ENCODE measurements around the gene POPDC2. TPM values are rescaled to one million over a fixed set of nuclear protein-coding genes. Genes with fewer than 3 reads are reported as not detected.

POPDC2 gene
- total RNA-seq, 1 experiment from 2014 or later, result not detected

DNA sequence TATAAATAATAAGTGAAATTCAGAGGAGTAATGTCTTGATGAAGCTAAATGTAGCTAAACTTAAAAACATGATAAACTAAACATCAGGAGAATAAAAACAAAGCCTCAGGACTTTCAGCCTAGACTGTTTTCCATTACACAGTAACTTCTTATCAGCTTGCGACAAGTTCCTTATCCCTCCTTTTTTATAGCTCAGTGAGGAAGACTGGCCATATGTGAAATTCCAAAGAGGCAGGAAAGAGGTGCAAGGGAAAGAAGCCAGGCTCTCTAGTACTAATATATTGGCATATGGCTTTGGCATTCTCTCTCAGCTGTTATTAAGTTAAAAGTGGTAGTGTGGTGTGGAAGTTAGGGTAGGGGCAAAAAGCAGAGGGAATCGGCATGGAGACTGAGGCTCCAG lies 12.4 kb upstream of the POPDC2 start:
- DNase-seq (ENCODE audit: low read depth), result no peak

DNA sequence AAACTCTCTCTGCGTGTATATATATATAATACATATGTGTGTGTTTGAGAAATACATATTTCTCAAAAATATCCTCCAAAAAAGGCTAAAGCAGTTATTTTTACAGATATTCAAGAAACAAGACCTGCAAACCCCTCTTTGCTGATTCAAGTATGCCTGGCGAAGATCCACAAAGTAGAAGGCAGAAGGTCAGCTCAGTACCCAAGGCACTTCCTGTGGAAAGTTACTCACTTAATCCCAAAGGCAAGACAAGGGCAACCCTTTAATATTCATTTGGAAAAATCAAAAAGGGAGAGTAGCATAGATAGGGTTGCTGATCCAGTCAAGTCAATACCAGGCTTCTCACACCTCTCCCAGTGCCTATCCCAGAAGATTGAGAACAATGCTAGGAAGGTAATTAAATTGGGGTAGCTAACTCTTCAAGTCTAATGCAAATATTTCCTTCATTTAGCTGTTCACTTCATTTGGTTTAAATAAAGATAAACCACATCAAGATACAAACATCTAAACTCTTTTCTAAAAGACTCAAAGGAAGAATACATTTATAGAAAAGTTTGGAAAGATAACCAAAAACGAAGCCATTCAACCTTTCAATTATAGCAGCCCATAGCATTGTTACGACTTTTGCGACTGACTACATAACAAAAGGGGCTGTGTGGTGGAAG lies 9.6 kb upstream of the POPDC2 start:
- peak; percentile 47 for DNase-seq (ENCODE audit: low read depth)

DNA sequence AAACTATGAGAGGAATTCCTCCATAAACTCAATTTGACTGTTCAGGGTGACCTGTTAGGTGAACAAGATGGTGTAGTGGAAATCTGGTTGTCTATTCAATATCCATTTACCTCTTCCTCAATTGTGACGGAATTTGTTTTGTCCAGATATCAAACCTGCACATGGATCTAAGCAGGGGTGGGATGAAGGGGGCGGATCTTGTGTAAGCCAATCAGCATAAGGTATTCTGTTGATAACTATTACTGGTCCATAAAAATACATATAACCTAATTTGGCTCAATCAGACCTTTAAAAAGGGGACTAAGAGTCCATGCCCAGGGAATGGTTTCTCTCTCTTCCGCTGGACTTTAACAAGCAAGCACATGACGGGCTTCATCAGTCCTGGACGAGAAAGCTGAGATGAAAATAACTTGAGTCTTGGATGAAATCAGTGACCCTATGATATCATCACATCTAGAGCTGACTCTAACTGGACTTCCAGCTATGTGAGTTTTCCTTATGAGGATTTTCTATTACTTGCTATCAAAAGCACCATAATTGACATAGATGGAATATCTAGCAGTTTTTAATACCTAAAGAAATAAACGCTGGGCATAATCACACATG lies 5.7 kb upstream of the POPDC2 start:
- DNase-seq (ENCODE audit: low read depth), result no peak

DNA sequence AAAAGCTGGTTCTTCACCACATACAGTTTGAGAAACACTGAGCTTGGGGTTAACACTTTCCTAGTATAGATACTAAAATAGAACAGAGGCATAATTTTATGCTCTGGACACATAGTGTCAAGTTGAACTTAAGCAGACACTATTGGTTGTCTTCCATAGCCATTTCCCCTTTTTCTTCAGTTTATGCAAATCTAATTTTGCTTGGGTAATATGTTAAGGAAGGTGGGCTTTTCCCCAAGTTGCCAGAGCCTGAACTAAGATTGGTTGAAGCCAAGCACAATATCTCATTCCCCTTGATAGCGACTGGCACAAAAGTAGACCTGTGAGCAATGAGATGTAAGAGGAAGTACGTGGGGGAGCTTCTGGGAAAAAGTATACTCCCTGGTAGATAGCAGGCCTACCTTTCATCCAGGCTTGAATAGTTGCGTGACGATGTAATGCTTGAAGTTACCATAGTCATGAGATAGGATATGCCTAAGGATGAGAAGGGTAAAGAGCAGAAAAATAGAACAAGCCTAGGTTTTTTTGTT lies 4.5 kb upstream of the POPDC2 start:
- no peak for DNase-seq (ENCODE audit: low read depth)

DNA sequence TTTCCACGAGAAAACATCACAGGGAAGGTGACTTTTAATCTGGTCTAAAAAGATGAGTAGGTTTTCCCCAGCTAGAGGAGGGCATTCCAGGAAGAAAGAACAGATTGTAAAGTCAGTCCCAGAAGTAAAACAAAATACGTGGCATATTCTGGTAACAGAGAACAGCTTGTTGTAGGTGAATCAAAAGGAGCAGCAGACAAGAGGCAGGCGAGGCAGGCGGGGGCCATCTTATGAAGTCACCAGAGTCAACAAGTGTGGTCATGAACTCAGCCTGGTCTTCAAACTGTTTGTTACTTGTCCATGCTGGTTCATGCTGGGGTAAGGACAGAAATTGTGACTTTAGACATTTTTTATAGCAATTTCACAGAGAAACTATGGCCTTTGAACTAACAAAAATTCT lies 4.0 kb upstream of the POPDC2 start:
- DNase-seq (ENCODE audit: low read depth), result peak; percentile 52

DNA sequence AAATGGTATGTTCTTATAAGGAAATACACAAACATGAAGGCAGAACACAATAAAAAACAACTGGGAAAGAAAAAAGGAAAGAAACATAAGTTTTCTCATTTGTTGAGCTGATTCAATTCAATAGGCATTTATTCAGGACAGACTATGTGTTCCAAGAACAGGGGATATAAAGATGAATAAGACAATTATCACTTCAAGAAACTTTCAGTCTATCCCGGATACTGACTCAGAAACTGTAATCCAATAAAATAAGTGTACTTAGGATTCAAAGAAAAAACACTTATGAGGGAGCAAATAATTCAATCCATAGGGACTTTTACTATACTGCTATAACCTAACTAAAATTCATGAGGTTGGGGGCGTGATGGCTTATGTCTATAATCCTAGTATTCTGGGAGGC lies 3.5 kb upstream of the POPDC2 start:
- peak; percentile 74 for DNase-seq (ENCODE audit: low read depth)

DNA sequence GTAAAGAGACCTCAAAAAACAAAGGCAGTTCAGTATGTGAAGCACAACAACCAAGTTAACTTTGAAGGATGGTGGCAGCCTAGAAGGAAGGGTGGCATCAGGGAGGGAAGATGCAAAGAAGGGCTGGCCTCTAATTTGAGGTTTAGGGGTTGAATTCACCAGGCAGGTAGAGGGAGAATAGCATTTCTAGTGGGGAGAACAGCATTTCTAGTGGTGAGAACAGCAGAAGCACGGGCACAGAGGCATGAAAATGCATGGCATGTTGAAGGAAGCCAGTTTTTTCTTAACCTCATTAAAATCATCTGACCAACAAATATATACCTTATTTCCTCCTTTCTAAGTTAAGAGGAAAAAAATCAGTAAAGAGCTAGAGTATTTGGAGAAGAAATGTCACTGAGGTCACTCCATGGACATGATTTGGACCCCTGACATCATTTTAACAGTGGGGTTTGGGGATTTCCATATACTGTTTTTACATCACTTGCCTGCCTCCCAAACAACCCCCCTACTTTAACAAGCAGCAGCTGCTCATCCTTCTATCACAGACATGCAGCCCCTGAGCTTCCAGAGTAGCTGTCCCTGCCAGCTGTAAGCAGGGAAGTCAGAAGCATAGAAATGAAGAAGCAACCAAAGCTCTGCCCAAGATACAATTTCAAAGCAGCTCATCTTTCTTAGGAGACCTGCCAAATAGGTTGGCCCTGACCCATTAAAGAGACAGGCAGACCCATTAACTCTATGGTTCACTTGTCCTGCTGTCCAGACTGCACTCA lies 2.4 kb upstream of the POPDC2 start:
- peak; percentile 86 for DNase-seq (ENCODE audit: low read depth)

DNA sequence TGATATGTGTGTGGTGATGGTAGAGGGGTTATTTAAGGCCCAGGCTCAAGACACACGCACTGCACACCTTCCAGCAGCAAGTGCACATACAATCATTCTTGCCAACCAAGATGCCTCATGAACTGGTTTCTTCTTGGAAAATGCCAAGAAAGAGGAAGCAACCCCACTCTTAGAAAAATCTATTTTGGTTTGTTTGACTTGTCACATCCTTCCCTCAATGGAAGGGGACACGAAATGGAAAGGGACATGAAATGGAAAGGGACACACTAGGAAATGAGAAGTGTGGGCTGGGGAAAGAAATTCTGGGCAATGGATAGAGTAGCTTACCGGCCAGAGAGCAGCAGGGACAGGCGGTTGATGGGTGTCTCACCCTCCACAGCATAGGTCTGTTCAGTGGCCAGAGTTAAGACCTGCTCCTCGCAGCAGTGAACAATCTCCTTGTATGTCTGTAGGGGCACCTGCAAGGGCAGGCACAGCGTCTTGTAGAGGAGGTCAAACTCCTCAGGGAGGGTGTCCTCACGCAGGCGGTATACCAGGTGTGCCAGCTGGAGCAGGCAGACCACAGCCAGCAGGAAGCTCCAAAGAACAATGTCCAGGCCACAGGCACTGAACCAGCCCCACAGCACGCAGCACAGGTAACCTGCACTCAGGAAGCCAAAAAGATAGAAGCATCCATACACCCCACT lies 640 bp downstream of the POPDC2 start:
- no peak for DNase-seq (ENCODE audit: low read depth)

DNA sequence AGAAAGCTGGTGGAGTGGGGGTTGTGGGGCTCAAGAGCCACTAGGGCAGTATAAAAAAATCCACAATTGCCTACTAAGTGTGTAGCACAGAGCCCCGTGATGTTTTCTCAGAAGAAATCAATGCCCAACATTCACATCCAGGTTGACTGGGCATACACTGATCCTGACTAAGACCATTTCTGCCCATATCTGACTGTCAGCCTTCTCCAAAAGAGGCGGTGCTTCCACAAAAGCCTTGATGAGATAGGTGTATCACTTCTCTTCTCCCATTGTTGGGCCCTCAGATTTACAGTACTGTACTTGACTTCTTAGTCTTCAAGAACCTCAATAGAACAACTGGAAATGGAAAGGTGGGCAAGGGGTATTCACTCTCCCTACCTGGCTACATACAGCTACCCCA lies 1.4 kb downstream of the POPDC2 start:
- DNase-seq (ENCODE audit: low read depth), result no peak

DNA sequence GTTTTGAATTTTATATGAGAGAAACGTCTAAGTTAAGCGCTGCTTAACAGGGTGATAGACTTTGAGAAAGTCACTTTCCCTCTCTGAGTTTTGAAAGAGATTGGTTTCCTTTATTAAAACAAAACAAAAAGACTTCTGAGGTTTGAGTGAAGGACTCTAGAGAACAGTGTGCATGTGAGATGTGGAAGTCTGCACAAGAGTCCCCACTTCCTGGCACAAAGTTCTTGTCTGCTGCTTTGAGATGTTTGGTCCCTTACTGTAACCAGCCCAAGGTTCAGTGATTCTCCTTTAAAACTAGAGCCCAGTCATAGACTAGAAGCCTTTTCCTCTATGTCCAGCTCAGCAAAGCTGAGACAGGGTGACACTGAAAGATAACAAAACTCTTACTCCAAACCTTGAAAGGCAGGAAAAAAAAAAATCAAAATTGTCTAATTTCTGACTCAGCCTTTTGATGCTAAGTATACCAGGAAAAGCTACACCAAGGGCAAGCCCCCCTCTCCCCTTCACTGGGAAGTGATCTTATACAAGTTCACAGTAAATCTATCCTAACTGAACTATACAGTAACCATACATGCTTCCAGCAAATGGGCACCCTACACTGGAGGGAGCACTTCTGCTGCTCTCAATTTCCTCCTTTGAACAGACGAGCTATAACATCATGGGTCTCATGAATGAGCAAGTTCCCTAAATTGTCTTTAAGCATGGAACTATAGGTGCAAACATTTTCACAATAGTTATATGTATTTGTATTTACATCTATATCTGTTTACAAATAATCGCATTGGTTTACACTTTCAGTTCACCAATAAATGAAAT lies 2.3 kb downstream of the POPDC2 start:
- no peak for DNase-seq (ENCODE audit: low read depth)

DNA sequence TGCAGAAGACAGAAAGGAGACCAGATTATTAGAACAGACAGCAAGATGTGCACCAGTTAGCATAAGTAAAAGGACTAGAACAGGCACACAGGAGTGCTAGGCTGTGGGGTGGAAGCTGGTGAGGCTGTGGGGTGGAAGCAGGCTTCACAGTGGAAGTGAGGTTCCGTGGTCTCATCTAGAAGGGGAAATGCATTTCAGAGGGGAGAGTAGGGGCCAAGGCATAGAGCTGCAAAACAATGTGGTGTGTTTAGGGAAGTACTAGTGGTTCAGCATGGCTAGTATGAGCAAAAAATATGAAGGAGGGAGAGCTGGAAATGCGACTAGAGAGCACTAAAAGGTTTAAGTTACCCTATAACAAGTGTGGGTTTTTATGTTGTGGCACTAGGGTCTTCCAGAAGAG lies 6.5 kb downstream of the POPDC2 start:
- no peak for DNase-seq (ENCODE audit: low read depth)

DNA sequence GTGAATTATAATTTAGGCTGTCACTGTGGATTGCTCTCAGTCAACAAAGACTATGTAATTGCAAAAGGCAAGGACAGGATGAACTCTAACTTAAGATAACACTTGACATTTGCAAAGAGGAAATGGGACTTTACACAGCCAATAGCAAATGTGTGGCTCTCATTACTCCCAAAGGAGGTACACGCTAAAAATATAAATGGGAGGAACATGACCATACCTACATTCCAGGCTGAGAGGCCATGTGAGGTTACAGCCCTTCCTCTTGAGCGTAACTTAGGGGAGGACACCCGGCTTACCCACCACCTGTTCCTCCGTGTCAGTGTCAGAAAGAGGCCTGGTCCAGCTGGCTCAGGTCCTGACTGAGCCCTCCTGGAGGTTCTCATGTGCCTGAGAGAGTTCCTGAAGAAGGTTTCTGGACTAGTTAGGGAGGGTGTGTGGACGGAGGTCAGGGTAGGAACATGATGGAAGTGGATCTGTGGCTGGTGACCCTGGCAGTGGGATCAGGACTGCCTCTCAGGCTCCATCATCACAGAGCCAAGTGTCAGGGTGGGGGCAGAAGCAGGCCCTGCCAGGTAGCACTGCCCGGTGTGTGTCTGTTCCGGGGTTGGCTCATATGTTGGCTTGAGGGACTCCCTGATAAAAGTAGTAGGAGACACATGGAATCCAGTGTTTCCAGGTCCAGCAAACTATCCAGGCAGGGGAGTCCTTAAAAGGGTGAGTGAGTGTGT lies 7.9 kb downstream of the POPDC2 start:
- DNase-seq (ENCODE audit: low read depth), result peak; percentile 90

DNA sequence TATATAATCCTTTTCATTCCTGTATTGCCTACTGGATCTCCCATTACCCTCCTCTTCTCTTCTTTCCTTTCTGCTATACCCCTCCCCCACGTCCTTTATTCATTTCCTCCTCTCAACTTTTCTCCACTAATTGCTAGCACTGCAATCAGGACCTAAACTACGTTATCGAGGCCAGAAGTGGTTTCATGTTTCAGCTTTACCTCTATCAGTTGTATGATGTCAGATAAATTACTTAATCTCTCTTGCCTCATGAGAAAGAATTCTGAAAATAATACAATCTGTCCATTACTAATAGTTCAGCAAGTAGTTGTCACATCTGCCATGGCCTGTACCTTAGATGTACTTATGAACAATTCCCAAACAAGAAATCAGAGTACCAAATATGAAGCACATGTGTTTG lies 10.6 kb downstream of the POPDC2 start:
- DNase-seq (ENCODE audit: low read depth), result no peak

DNA sequence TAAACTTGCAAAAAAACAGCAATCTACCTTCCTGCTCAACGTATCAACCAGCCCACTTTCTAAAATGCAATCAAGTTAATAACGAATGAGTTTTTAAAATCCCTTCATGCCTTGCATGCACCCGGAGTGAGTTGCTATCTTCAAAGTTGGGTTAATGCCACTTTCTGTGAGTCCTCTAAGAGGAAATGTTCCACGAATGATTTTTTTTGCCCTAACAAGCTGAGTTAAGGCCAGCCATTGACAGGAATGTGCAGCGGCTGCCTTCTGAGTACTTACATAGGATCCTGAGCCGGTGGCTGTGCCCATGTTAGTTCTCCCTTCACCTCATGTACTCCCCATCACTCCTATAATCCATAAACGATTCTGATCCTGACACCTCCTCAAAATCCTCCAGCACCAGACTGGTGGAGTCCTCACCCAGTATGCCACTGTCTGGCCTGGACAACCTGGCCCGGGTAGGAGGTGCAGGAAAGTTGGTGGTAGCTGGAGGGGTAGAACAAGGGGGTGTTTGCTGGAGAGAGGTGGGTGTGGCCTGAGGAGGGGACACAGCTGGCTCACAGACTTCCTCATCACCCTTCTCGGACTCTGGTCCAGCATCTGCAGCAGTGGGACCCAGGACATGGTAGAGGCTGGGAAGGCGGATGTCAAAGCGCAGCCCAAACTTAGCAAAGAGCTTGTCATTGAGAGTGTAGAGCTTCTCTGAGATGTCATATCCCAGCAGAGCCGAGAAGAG lies 12.4 kb downstream of the POPDC2 start:
- DNase-seq (ENCODE audit: low read depth), result no peak

DNA sequence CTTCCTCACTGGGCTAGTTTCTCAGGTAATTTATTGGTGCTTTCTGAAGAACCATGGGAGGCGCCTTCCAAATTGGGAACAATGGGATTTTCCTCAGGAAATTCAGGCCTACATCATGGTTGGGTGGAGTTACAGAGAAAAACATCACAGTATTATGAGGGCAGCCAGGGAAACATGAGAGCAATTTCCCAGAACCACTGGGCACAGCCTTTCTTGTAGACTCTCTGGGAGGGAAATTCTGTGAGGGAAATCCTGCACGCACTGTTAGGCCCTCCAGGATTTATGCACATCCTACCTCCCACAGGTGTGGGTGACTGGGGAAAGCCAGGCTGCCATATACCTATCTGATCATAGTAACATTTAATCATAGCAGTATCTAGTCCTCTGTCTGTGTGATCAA lies 13.2 kb downstream of the POPDC2 start:
- DNase-seq (ENCODE audit: low read depth), result no peak

DNA sequence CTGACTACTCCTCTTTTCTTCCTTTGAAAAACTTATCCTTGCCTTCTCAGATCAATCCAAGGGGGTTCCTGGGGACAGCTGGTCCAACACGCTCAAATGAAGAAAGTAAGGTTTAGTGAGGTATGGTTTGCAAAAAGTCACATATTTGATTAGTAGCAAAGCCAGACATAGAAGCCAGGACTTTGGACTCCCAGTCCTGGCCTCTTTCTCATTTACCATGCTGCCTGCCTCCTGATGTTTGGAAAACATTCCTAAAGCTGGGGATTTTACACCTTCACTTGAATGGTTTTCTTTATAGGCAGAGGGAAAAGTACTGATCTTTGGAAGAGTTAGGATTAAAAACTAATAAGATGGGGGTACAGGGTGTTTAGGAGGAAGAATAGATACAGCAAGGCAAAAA lies 14.6 kb downstream of the POPDC2 start:
- DNase-seq (ENCODE audit: low read depth), result no peak

DNA sequence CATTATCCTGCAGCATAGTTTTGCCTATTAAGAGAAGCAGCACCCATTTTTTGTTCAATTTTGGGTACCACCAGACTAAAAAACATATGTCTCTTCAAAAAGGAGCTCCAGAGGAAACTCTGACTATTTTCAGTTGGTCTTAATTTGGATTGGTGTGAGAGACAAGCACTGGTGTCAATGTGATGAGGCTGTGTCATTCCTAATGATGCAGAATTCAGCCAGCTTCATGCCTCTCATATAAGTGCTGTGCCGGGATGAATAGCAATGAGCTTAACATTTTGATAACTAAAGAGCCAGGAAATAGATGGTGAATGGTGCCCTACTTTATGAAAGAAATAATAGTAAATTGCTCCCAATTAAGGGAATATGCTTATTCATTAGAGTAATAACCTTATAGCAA lies 15.9 kb downstream of the POPDC2 start:
- no peak for DNase-seq (ENCODE audit: low read depth)

DNA sequence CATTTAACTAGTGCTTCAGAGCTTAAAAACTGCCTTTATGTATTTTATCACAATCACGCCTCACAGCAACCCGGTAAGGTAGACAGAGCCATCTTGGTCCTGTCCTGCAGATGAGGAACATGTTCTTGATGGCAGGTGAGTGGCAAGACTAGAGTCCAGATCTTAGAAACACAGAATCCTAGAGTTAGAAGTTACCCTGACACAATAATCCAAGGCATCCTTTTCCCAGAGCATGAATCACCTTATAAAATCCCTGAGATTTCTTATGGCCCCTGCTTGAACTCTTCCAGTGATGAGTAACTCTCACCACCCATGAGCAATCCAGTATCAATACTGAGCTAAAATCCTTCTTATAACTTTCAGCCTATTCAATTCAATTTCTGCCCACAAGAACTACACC lies 16.9 kb downstream of the POPDC2 start:
- DNase-seq (ENCODE audit: low read depth), result peak; percentile 84

DNA sequence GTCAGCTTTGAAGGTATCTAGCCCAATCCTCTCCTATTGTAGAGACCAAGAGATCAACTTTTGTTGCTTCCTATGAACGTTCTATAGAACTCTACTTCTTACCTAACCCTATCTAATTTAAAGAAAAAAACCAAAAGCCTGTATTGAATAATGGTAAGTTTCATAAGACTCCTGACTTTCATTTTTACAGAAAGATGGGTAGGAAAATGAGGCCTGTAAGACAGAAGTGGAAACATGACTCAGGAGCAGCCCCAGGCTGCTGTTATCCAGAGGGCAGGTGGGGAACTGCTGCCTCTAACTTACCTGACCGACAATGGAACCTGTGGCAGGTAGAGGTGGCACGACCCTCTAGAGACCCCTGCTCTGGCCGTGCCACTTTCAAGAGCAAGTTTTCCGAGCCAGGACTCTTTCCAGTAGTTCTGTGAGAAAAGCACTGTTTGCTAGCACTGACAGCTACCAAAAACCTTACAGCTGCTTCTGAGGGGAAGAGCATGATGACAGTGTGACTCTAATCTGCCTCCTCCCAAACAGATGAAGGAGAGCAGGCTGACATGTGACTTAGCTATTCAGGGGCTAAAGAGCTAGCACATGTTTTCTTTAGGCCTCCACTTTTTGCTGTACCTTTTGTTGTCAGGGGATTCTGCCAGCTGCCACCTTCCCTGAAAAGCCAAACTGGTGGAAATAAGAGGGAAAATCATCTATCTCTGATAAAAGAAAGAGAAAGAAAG lies 17.5 kb downstream of the POPDC2 start:
- DNase-seq (ENCODE audit: low read depth), result peak; percentile 65
